HepG2 (cell line): ENCODE measurements around the gene METTL1. TPM values are rescaled to one million over a fixed set of nuclear protein-coding genes. Genes with fewer than 3 reads are reported as not detected.
A peak's percentile ranks its signal among the peaks of the same experiment; 100 is the strongest.

Experiments
- DNMT3B ChIP-seq: conservative IDR thresholded peaks from 2 replicates; pipeline ENCODE4 v1.6.1; 2016; ENCODE audit warnings: missing biosample characterization, control low read depth
- FIP1L1 ChIP-seq: fragments of 200-400 bp; formaldehyde crosslinking; IDR thresholded peaks from 2 replicates; pipeline ENCODE4 v1.6.1; 2018; ENCODE audit warnings: low read depth, mild to moderate bottlenecking, low read length, moderate library complexity, borderline replicate concordance; ENCODE audit not compliant: insufficient read depth
- GATAD1 ChIP-seq: IDR thresholded peaks from 2 replicates; pipeline ENCODE4 v1.6.1; 2016; ENCODE audit warnings: missing genetic modification reagents, missing compliant biosample characterization
- NAIF1 ChIP-seq: sonication (generic); formaldehyde crosslinking; IDR thresholded peaks from 2 replicates; pipeline ENCODE4 v1.5.0; 2020; ENCODE audit warnings: mild to moderate bottlenecking, missing genetic modification reagents, borderline replicate concordance
- NFIC ChIP-seq: IDR thresholded peaks from 2 replicates; pipeline ENCODE4 v1.6.1; 2012; ENCODE audit warnings: mild to moderate bottlenecking, low read length, inconsistent platforms
- SIX4 ChIP-seq: sonication (generic); formaldehyde crosslinking; IDR thresholded peaks from 2 replicates; pipeline ENCODE4 v1.4.0; 2020; ENCODE audit warnings: missing genetic modification reagents
- TAF1 ChIP-seq: sonication (generic); formaldehyde crosslinking; IDR thresholded peaks from 2 replicates; pipeline ENCODE4 v1.4.0; 2020; ENCODE audit warnings: missing genetic modification reagents
- ZFP36L2 ChIP-seq: sonication (generic); formaldehyde crosslinking; IDR thresholded peaks from 2 replicates; pipeline ENCODE4 v1.4.0; 2020; ENCODE audit warnings: missing genetic modification reagents
- ZFX ChIP-seq: sonication (generic); formaldehyde crosslinking; IDR thresholded peaks from 2 replicates; pipeline ENCODE4 v1.4.0; 2020; ENCODE audit warnings: mild to moderate bottlenecking, low read depth, missing genetic modification reagents, moderate library complexity
- ZNF282 ChIP-seq: fragments of 450-650 bp; IDR thresholded peaks from 2 replicates; pipeline ENCODE4 v1.6.1; 2018; ENCODE audit not compliant: partially characterized antibody
- ZNF30 ChIP-seq: sonication (generic); formaldehyde crosslinking; IDR thresholded peaks from 2 replicates; pipeline ENCODE4 v1.5.0; 2020; ENCODE audit warnings: mild to moderate bottlenecking, missing genetic modification reagents
- ZNF598 ChIP-seq: sonication (generic); formaldehyde crosslinking; IDR thresholded peaks from 2 replicates; pipeline ENCODE4 v1.5.1; 2020; ENCODE audit warnings: mild to moderate bottlenecking, missing genetic modification reagents, borderline replicate concordance
- ZNF703 ChIP-seq: sonication (generic); formaldehyde crosslinking; IDR thresholded peaks from 2 replicates; pipeline ENCODE4 v1.5.1; 2020; ENCODE audit warnings: missing genetic modification reagents, mild to moderate bottlenecking, moderate library complexity, borderline replicate concordance
- ZNF766 ChIP-seq: sonication (generic); formaldehyde crosslinking; IDR thresholded peaks from 2 replicates; pipeline ENCODE4 v1.5.0; 2020; ENCODE audit warnings: missing genetic modification reagents, borderline replicate concordance
- polyA plus RNA-seq, 8 experiments: library from polyadenylated mRNA; depleted of rRNA in 3 of 8; stranded (reverse) in 7 of 8; unstranded in 1 of 8; fragments of >200 nt; fragmentation: Illumina TruSeq in 4 of 8; extraction: Trizol in 4 of 8; gene quantifications; 2 replicates each; pipeline versions ENCODE4 v1.2.1 to v1.2.3, GENCODE V29; 2011 to 2016; ENCODE audit warnings: low read depth in 4 of 8, missing spikeins in 1 of 8, mixed read lengths in 1 of 8; ENCODE audit not compliant: insufficient read depth in 1 of 8
- total RNA-seq, 5 experiments: library from RNA; depleted of rRNA; stranded (reverse); fragments of >200 nt; fragmentation: Illumina TruSeq; extraction: Trizol; gene quantifications; 2 replicates each; pipeline ENCODE4 v1.2.3, GENCODE V29; 2016; ENCODE audit warnings: low read depth in 1 of 5
- TF ChIP-seq, protein P1 (sequence below), 2 experiments: sonication (generic) in 1 of 2; formaldehyde crosslinking in 1 of 2; IDR thresholded peaks; 2 replicates each; pipeline versions ENCODE4 v1.4.0 to v1.6.1; 2018 to 2020; ENCODE audit warnings: missing genetic modification reagents in 2 of 2, borderline replicate concordance in 1 of 2, low read depth in 1 of 2, mild to moderate bottlenecking in 1 of 2, missing biosample characterization in 1 of 2
- TF ChIP-seq, protein P2 (sequence below): sonication (generic); formaldehyde crosslinking; IDR thresholded peaks from 2 replicates; pipeline ENCODE4 v1.4.0; 2020; ENCODE audit warnings: missing genetic modification reagents
- TF ChIP-seq, protein P3 (sequence below): IDR thresholded peaks from 2 replicates; pipeline ENCODE4 v1.6.1; 2016; ENCODE audit warnings: missing compliant biosample characterization, missing genetic modification reagents, borderline replicate concordance
- TF ChIP-seq, protein P4 (sequence below): sonication (generic); formaldehyde crosslinking; IDR thresholded peaks from 2 replicates; pipeline ENCODE4 v1.4.0; 2020; ENCODE audit warnings: missing genetic modification reagents
- TF ChIP-seq, protein P5 (sequence below): fragments of 450-650 bp; IDR thresholded peaks from 2 replicates; pipeline ENCODE4 v1.6.1; 2016

The METTL1 gene
- total and polyA plus RNA-seq, 2 of the 13 experiments (the other 11 are each of a cell fraction or from before 2014, with no cell fraction given) = 34.7 to 36.9 TPM

DNA sequence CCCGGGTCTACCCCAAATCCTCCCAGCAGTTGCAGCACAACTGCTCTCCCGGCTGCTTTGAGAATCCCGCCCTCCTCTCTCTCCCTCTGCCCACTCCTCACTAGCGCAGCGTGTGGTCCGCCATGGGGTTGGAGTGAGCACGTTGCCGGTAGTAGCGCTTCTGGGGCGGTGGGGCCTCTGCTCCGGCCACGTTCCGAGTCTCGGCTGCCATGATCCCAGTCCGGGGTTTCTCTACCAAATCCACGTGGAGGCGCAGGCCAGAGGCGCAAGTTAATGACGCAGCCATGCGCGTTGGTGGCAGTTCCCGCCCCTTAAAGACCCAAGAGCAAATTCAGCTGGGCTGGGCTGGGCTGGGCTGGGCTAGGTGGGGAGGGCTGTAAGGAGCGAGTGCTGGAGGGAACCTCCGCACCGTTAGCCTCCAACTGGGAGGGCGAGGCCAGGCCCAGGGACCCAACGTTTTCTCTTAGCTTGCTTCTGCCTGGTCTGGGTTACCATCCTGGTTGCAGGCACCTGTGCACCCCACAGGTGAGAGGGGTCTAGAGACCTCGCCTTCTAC is at the start of gene METTL1 (continued):
- TF ChIP-seq, protein P1, sequence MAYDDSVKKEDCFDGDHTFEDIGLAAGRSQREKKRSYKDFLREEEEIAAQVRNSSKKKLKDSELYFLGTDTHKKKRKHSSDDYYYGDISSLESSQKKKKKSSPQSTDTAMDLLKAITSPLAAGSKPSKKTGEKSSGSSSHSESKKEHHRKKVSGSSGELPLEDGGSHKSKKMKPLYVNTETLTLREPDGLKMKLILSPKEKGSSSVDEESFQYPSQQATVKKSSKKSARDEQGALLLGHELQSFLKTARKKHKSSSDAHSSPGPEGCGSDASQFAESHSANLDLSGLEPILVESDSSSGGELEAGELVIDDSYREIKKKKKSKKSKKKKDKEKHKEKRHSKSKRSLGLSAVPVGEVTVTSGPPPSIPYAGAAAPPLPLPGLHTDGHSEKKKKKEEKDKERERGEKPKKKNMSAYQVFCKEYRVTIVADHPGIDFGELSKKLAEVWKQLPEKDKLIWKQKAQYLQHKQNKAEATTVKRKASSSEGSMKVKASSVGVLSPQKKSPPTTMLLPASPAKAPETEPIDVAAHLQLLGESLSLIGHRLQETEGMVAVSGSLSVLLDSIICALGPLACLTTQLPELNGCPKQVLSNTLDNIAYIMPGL (CRISPR knock-in tag; IDR thresholded peaks at IDR 0.05; ENCODE audit: borderline replicate concordance in 1 of 2, low read depth in 1 of 2) = peak; percentile 47 to 78; a peak in 3 of 4 replicates
- TF ChIP-seq DNMT3B (CRISPR knock-in tag) (no peak; the same call in 1 of the 2 replicates), ZNF30 (CRISPR knock-in tag) (0 out of 2 replicates have a peak, but pooled peaks have one; percentile 90), ZNF598 (CRISPR knock-in tag) (peak; percentile 88; the same call in 1 of the 2 replicates), SIX4 (peak; percentile 69; the same call in 1 of the 2 replicates), ZNF703 (CRISPR knock-in tag) (peak; percentile 51; the same call in 1 of the 2 replicates), NFIC (no peak), NAIF1 (peak; percentile 57; the same call in 1 of the 2 replicates), ZFX (peak; percentile 98), GATAD1 (peak; percentile 96), FIP1L1 (no peak), ZNF282 (no peak), ZFP36L2 (CRISPR knock-in tag) (no peak), TAF1 (CRISPR knock-in tag) (peak; percentile 94), ZNF766 (peak; percentile 64; the same call in 1 of the 2 replicates)
- TF ChIP-seq, protein P2, sequence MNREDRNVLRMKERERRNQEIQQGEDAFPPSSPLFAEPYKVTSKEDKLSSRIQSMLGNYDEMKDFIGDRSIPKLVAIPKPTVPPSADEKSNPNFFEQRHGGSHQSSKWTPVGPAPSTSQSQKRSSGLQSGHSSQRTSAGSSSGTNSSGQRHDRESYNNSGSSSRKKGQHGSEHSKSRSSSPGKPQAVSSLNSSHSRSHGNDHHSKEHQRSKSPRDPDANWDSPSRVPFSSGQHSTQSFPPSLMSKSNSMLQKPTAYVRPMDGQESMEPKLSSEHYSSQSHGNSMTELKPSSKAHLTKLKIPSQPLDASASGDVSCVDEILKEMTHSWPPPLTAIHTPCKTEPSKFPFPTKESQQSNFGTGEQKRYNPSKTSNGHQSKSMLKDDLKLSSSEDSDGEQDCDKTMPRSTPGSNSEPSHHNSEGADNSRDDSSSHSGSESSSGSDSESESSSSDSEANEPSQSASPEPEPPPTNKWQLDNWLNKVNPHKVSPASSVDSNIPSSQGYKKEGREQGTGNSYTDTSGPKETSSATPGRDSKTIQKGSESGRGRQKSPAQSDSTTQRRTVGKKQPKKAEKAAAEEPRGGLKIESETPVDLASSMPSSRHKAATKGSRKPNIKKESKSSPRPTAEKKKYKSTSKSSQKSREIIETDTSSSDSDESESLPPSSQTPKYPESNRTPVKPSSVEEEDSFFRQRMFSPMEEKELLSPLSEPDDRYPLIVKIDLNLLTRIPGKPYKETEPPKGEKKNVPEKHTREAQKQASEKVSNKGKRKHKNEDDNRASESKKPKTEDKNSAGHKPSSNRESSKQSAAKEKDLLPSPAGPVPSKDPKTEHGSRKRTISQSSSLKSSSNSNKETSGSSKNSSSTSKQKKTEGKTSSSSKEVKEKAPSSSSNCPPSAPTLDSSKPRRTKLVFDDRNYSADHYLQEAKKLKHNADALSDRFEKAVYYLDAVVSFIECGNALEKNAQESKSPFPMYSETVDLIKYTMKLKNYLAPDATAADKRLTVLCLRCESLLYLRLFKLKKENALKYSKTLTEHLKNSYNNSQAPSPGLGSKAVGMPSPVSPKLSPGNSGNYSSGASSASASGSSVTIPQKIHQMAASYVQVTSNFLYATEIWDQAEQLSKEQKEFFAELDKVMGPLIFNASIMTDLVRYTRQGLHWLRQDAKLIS = no peak
- TF ChIP-seq, protein P3, sequence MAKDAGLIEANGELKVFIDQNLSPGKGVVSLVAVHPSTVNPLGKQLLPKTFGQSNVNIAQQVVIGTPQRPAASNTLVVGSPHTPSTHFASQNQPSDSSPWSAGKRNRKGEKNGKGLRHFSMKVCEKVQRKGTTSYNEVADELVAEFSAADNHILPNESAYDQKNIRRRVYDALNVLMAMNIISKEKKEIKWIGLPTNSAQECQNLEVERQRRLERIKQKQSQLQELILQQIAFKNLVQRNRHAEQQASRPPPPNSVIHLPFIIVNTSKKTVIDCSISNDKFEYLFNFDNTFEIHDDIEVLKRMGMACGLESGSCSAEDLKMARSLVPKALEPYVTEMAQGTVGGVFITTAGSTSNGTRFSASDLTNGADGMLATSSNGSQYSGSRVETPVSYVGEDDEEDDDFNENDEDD (CRISPR knock-in tag) = peak; percentile 72; the same call in 1 of the 2 replicates
- TF ChIP-seq, protein P4, sequence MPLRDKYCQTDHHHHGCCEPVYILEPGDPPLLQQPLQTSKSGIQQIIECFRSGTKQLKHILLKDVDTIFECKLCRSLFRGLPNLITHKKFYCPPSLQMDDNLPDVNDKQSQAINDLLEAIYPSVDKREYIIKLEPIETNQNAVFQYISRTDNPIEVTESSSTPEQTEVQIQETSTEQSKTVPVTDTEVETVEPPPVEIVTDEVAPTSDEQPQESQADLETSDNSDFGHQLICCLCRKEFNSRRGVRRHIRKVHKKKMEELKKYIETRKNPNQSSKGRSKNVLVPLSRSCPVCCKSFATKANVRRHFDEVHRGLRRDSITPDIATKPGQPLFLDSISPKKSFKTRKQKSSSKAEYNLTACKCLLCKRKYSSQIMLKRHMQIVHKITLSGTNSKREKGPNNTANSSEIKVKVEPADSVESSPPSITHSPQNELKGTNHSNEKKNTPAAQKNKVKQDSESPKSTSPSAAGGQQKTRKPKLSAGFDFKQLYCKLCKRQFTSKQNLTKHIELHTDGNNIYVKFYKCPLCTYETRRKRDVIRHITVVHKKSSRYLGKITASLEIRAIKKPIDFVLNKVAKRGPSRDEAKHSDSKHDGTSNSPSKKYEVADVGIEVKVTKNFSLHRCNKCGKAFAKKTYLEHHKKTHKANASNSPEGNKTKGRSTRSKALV (CRISPR knock-in tag) = no peak; the same call in 1 of the 2 replicates
- TF ChIP-seq, protein P5, sequence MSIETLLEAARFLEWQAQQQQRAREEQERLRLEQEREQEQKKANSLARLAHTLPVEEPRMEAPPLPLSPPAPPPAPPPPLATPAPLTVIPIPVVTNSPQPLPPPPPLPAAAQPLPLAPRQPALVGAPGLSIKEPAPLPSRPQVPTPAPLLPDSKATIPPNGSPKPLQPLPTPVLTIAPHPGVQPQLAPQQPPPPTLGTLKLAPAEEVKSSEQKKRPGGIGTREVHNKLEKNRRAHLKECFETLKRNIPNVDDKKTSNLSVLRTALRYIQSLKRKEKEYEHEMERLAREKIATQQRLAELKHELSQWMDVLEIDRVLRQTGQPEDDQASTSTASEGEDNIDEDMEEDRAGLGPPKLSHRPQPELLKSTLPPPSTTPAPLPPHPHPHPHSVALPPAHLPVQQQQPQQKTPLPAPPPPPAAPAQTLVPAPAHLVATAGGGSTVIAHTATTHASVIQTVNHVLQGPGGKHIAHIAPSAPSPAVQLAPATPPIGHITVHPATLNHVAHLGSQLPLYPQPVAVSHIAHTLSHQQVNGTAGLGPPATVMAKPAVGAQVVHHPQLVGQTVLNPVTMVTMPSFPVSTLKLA = peak; percentile 98
